ENCODE data around the gene GYS2. TPM values are rescaled to one million over a fixed set of nuclear protein-coding genes. Genes with fewer than 3 reads are reported as not detected.

GYS2 gene
- total and polyA plus RNA-seq, 2 of the 4 experiments (the other 2 are of a cell fraction) = not detected

- Histone ChIP-seq H3K4me1 (ENCODE audit: control insufficient read depth, insufficient read depth, low read length) (no peaks in the 10 kb centered on the region), H4K91ac (ENCODE audit: insufficient read depth, low read depth, low read length) (no peak overlapping the region), H2AK9ac (replicated peaks; ENCODE audit: low read depth, low read length, poor library complexity) (no peak overlapping the region), H3K79me1 (ENCODE audit: low read depth in 1 of 2, low read length in 2 of 2) (peaks cover 0 to 4% of the 10 kb centered on the region in 2 experiments), H3K56ac (ENCODE audit: extremely low read depth, insufficient read depth, low read length) (no peak overlapping the region), H3K4me3 (ENCODE audit: insufficient read depth, low read depth, low read length) (no peak overlapping the region), H3K4ac (ENCODE audit: low read depth, low read length) (no peak overlapping the region), H4K8ac (ENCODE audit: low read depth in 2 of 2, low read length in 2 of 2) (no peak overlapping the region), H4K5ac (ENCODE audit: low read depth, low read length) (no peak overlapping the region), H3K18ac (ENCODE audit: low read depth, low read length) (no peak overlapping the region), H2BK5ac (ENCODE audit: low read depth, low read length, poor library complexity, severe bottlenecking) (no peak overlapping the region), H3K14ac (replicated peaks; ENCODE audit: low read depth, low read length) (no peak overlapping the region), H3K27me3 (ENCODE audit: control insufficient read depth, insufficient read depth, low read length) (no peaks in the 10 kb centered on the region), H3K36me3 (ENCODE audit: control insufficient read depth, insufficient read depth, low read length) (0 out of 2 replicates have a peak, but pooled peaks cover 4% of the 10 kb centered on the region), H3K9me1 (ENCODE audit: insufficient read depth, low read length) (no peaks in the 10 kb centered on the region), H3K27ac (ENCODE audit: insufficient read depth, low read length) (no peak overlapping the region), H3K4me2 (ENCODE audit: low read depth, low read length) (no peak overlapping the region), H3K9me3 (ENCODE audit: control insufficient read depth, insufficient read depth, low read length) (no peaks in the 10 kb centered on the region), H3K23ac (ENCODE audit: low read depth, low read length) (no peak overlapping the region), H2BK15ac (ENCODE audit: low read depth, low read length) (no peak overlapping the region), H4K20me1 (ENCODE audit: insufficient read depth, low read length) (no peaks in the 10 kb centered on the region), H2AFZ (replicated peaks; ENCODE audit: low read length, poor library complexity) (no peak overlapping the region), H3K9ac (ENCODE audit: low read depth, low read length) (no peak overlapping the region), H2BK20ac (ENCODE audit: low read depth, low read length) (no peak overlapping the region), H2AK5ac (ENCODE audit: low read depth, low read length) (no peak overlapping the region), H2BK120ac (ENCODE audit: low read depth, low read length) (no peak overlapping the region)
- no TSS peak for BruUV-seq (replicated peaks)
- ChIA-PET CTCF (no interaction called here), POLR2A (ENCODE audit: unreplicated experiment) (interaction anchor here (0.6 kb wide), 1 partner anchor 180 kb away, joined by 3 read pairs; no protein-coding TSS in a partner anchor)
- in situ Hi-C loops (cut with MboI; ENCODE audit: low sequenced_read_pairs) (no loop called here), dilution Hi-C loops (cut with HindIII; ENCODE audit: low sequenced_read_pairs, unreplicated experiment) (no loop called here), intact Hi-C loops (cut with micrococcal nuclease) (no loop called here)
- WGBS, 2 experiments (ENCODE audit: extremely low coverage in 2 of 2, insufficient read length in 1 of 2) = no CpG with 5 or more reads among the region's 3 CpGs
- no peak for TF ChIP-seq RFX5 (IDR thresholded peaks at IDR 0.05; ENCODE audit: low read depth, low read length)
- no peak for TF ChIP-seq ELK1 (IDR thresholded peaks at IDR 0.05; ENCODE audit: borderline replicate concordance, low read depth, low read length)
- TF ChIP-seq POLR2A (IDR thresholded peaks at IDR 0.05; ENCODE audit: low read depth, low read length) = no peak
- no peak for TF ChIP-seq CTCF (conservative IDR thresholded peaks at IDR 0.05; ENCODE audit: low read depth, low read length)
- no peak for TF ChIP-seq MAFK (IDR thresholded peaks at IDR 0.05; ENCODE audit: low read depth, low read length)
- TF ChIP-seq FOS (IDR thresholded peaks at IDR 0.05; ENCODE audit: low read depth, low read length) = no peak
- no peak for TF ChIP-seq USF2 (IDR thresholded peaks at IDR 0.05; ENCODE audit: low read depth, low read length)
- no peak for TF ChIP-seq NFE2L2 (IDR thresholded peaks at IDR 0.05; ENCODE audit: low read depth, low read length)
- TF ChIP-seq CEBPB (IDR thresholded peaks at IDR 0.05; ENCODE audit: low read depth, low read length) = no peak
- no peak for TF ChIP-seq MXI1 (IDR thresholded peaks at IDR 0.05; ENCODE audit: borderline replicate concordance, low read depth, low read length)
- TF ChIP-seq CHD1 (IDR thresholded peaks at IDR 0.05; ENCODE audit: low read depth, low read length) = no peak
- TF ChIP-seq MAZ (IDR thresholded peaks at IDR 0.05; ENCODE audit: borderline replicate concordance, low read depth, low read length) = no peak
- no peak for TF ChIP-seq RCOR1 (IDR thresholded peaks at IDR 0.05; ENCODE audit: insufficient replicate concordance, low read length)
- TF ChIP-seq RAD21 (IDR thresholded peaks at IDR 0.05; ENCODE audit: low read length) = no peak
- TF ChIP-seq BHLHE40 (IDR thresholded peaks at IDR 0.05; ENCODE audit: low read depth, low read length) = no peak
- TF ChIP-seq SMC3 (IDR thresholded peaks at IDR 0.05; ENCODE audit: low read depth, low read length) = no peak
- no peak for DNase-seq
- ATAC-seq (ENCODE audit: low read depth) = no peak
These were observed 86.2 kb downstream of the GYS2 start for GRCh38 chr12:21518451-21518850.

All from IMR-90 (cell line).